Ishikawa (cell line): Measurements from ENCODE around the gene BAG5.
A peak's percentile ranks its signal among the peaks of the same experiment; 100 is the strongest.

Source experiments
- CEBPB ChIP-seq: IDR thresholded peaks from 2 replicates; pipeline ENCODE4 v1.6.1; 2012
- CREB1 ChIP-seq: IDR thresholded peaks from 2 replicates; pipeline ENCODE4 v1.6.1; 2012; ENCODE audit warnings: low read depth
- EGR1 ChIP-seq: IDR thresholded peaks from 2 replicates; pipeline ENCODE4 v1.6.1; 2012
- EP300 ChIP-seq: IDR thresholded peaks from 2 replicates; pipeline ENCODE4 v1.6.1; 2012; ENCODE audit warnings: borderline replicate concordance
- FOXM1 ChIP-seq: IDR thresholded peaks from 2 replicates; pipeline ENCODE4 v1.6.1; 2012; ENCODE audit warnings: low read depth, borderline replicate concordance
- MAX ChIP-seq: IDR thresholded peaks from 2 replicates; pipeline ENCODE4 v1.6.1; 2012
- NFIC ChIP-seq: IDR thresholded peaks from 2 replicates; pipeline ENCODE4 v1.6.1; 2012
- RAD21 ChIP-seq: IDR thresholded peaks from 2 replicates; pipeline ENCODE4 v1.6.1; 2012; ENCODE audit warnings: low read depth
- REST ChIP-seq: IDR thresholded peaks from 2 replicates; pipeline ENCODE4 v1.6.1; 2012; ENCODE audit warnings: low read depth, mild to moderate bottlenecking
- TAF1 ChIP-seq: IDR thresholded peaks from 2 replicates; pipeline ENCODE4 v1.6.1; 2012; ENCODE audit warnings: low read depth, mild to moderate bottlenecking
- TCF12 ChIP-seq: IDR thresholded peaks from 2 replicates; pipeline ENCODE4 v1.6.1; 2012; ENCODE audit warnings: low read depth
- TEAD4 ChIP-seq: IDR thresholded peaks from 2 replicates; pipeline ENCODE4 v1.6.1; 2012
- USF1 ChIP-seq: IDR thresholded peaks from 2 replicates; pipeline ENCODE4 v1.6.1; 2012
- YY1 ChIP-seq: IDR thresholded peaks from 2 replicates; pipeline ENCODE4 v1.6.1; 2012; ENCODE audit warnings: low read depth
- ZBTB7A ChIP-seq: IDR thresholded peaks from 2 replicates; pipeline ENCODE4 v1.6.1; 2012; ENCODE audit warnings: low read depth

BAG5 gene

GRCh38 chr14:103562429-103563225 lies at the start of gene BAG5, which contains the start of gene COA8:
BAG5 (minus strand) TSS chr14:103562657; CDS start chr14:103561164, 1,493 bp downstream.
COA8 (plus strand) TSS chr14:103562960; CDS start chr14:103563002, 42 bp downstream.
- TF ChIP-seq MAX: peak; percentile 71
- TF ChIP-seq TAF1: peak; percentile 44; the same call in 1 of the 2 replicates
- no peak for TF ChIP-seq EP300
- TF ChIP-seq NFIC: no peak
- 0 out of 2 replicates have a peak, but pooled peaks have one; percentile 37 for TF ChIP-seq TEAD4
- no peak for TF ChIP-seq USF1
- peak; percentile 87 for TF ChIP-seq ZBTB7A
- no peak for TF ChIP-seq FOXM1
- TF ChIP-seq EGR1: peak; percentile 74
- peak; percentile 50; the same call in 1 of the 2 replicates for TF ChIP-seq YY1
- no peak for TF ChIP-seq CREB1
- TF ChIP-seq RAD21: no peak
- no peak for TF ChIP-seq CEBPB
- no peak for TF ChIP-seq REST
- no peak for TF ChIP-seq TCF12

GRCh38 chr14:103611215-103611614 lies 48.8 kb upstream of the BAG5 start:
- TF ChIP-seq REST (no peak), MAX (no peak), TEAD4 (no peak), USF1 (no peak), CREB1 (no peak), EP300 (no peak), TCF12 (no peak), YY1 (no peak)

- TF ChIP-seq EP300: no peak
- TF ChIP-seq CEBPB: no peak
- no peak for TF ChIP-seq CREB1
- TF ChIP-seq EGR1: no peak
- no peak for TF ChIP-seq REST
- no peak for TF ChIP-seq YY1
- TF ChIP-seq FOXM1: no peak
Measured at GRCh38 chr14:103607822-103608221, 45.4 kb upstream of the BAG5 start.

- TF ChIP-seq MAX (peak; percentile 61), USF1 (no peak)
Measured at GRCh38 chr14:103606963-103607668, 44.7 kb upstream of the BAG5 start.
